HCT116 (cell line): ENCODE results near the gene RPL39L. TPM values are rescaled to one million over a fixed set of nuclear protein-coding genes. Genes with fewer than 3 reads are reported as not detected.

Experiments used
- ATAC-seq: fragments of 200-7000 bp; cut with Tn5 transposase; 2 replicates; pipeline ENCODE4 v1.9.1; 2020; ENCODE audit warnings: mild to moderate bottlenecking, moderate library complexity
- BruUV-seq: library from RNA; stranded (reverse); fragments of 400-500 nt; replicated peaks from 2 replicates; lab custom pipeline; 2021; lab: Mats Ljungman, UMichigan
- CTCF ChIA-PET: fragments of 300-600 bp; sonication (Branson Sonifier 250); formaldehyde crosslinking; loops from one replicate; lab custom pipeline; 2021; ENCODE audit warnings: antibody characterized with exemption; lab: Charles Lee
- POLR2A ChIA-PET: fragments of 300-600, 350-600 bp; sonication (Branson Sonifier 250); formaldehyde crosslinking; loops from one replicate; lab custom pipeline; 2021; ENCODE audit warnings: antibody characterized with exemption; lab: Charles Lee
- RAD21 ChIA-PET, 2 experiments: fragments of 300-600 bp; sonication (Branson Sonifier 250); formaldehyde crosslinking; loops; one replicate each; lab custom pipeline; 2023; ENCODE audit warnings: low total read pairs in 2 of 2; ENCODE audit not compliant: uncharacterized antibody in 2 of 2, unreplicated experiment in 2 of 2, low non-redundant PET in 1 of 2; lab: Charles Lee
- DNase-seq: peaks from one replicate; pipeline ENCODE4 v3.0.0-alpha.2; 2010; ENCODE audit warnings: low read depth, low spot score
- H2AFZ ChIP-seq: fragments of 200-600 bp; shearing (Covaris generic), sonication (generic); 2 replicates; pipeline ENCODE4 v1.6.1; 2017; ENCODE audit warnings: low read depth, mixed run types, mixed read lengths, antibody characterized with exemption, low read length; ENCODE audit not compliant: poor library complexity, severe bottlenecking
- H3K27ac ChIP-seq: 2 replicates; pipeline ENCODE4 v1.5.1; 2012; ENCODE audit warnings: low read depth, low read length
- H3K27me3 ChIP-seq: fragments of 200-600 bp; sonication (generic); 2 replicates; pipeline ENCODE4 v1.6.1; 2016; ENCODE audit warnings: mixed run types, low read length, mixed read lengths; ENCODE audit not compliant: insufficient read depth
- H3K36me3 ChIP-seq, 2 experiments: fragments of 200-500 bp in 1 of 2; fragments of 200-600 bp in 1 of 2; sonication (Bioruptor generic) in 1 of 2; sonication (generic) in 1 of 2; 2 replicates each; pipeline versions ENCODE4 v1.5.1 to v1.6.1; 2014 to 2016; ENCODE audit warnings: low read length in 2 of 2, inconsistent platforms in 1 of 2, mixed read lengths in 1 of 2, mixed run types in 1 of 2; ENCODE audit not compliant: insufficient read depth in 2 of 2, control insufficient read depth in 1 of 2
- H3K4me1 ChIP-seq, 2 experiments: fragments of 200-600 bp in 1 of 2; sonication (generic) in 1 of 2; 2 replicates each; pipeline versions ENCODE4 v1.5.1 to v1.6.1; 2012 to 2017; ENCODE audit warnings: low read length in 2 of 2, inconsistent platforms in 1 of 2, mild to moderate bottlenecking in 1 of 2, mixed read lengths in 1 of 2, mixed run types in 1 of 2, moderate library complexity in 1 of 2; ENCODE audit not compliant: insufficient read depth in 2 of 2, control insufficient read depth in 1 of 2
- H3K4me2 ChIP-seq: fragments of 200-600 bp; sonication (generic); 2 replicates; pipeline ENCODE4 v1.6.1; 2017; ENCODE audit warnings: mixed run types, low read length, mixed read lengths
- H3K4me3 ChIP-seq, 2 experiments: fragments of 200-600 bp in 1 of 2; sonication (generic) in 1 of 2; replicated peaks in 1 of 2; 2 replicates each; pipeline ENCODE4 v1.5.1; 2011 to 2016; ENCODE audit warnings: low read length in 2 of 2, control low read depth in 1 of 2, low read depth in 1 of 2, mild to moderate bottlenecking in 1 of 2, mixed read lengths in 1 of 2, mixed run types in 1 of 2
- H3K79me2 ChIP-seq: fragments of 200-600 bp; sonication (generic); 2 replicates; pipeline ENCODE4 v1.6.1; 2017; ENCODE audit warnings: mild to moderate bottlenecking, mixed run types, low read length, moderate library complexity, mixed read lengths; ENCODE audit not compliant: insufficient read depth
- H3K9ac ChIP-seq: fragments of 200-600 bp; sonication (generic); 2 replicates; pipeline ENCODE4 v1.6.1; 2016; ENCODE audit warnings: low read length, mixed read lengths
- H3K9me2 ChIP-seq: fragments of 200-600 bp; sonication (generic), shearing (Covaris generic); 2 replicates; pipeline ENCODE4 v1.6.1; 2017; ENCODE audit warnings: mixed run types, mild to moderate bottlenecking, moderate library complexity; ENCODE audit not compliant: insufficient read depth
- H3K9me3 ChIP-seq, 2 experiments: fragments of 200-500 bp in 1 of 2; fragments of 200-600 bp in 1 of 2; sonication (Bioruptor generic) in 1 of 2; sonication (generic) in 1 of 2; 2 replicates each; pipeline ENCODE4 v1.6.1; 2014 to 2017; ENCODE audit warnings: low read length in 2 of 2, mixed read lengths in 2 of 2, inconsistent platforms in 1 of 2, low read depth in 1 of 2, mild to moderate bottlenecking in 1 of 2, mixed run types in 1 of 2, moderate library complexity in 1 of 2; ENCODE audit not compliant: control insufficient read depth in 1 of 2, insufficient read depth in 1 of 2
- H4K20me1 ChIP-seq: fragments of 200-600 bp; sonication (generic), shearing (Covaris generic); 2 replicates; pipeline ENCODE4 v1.6.1; 2017; ENCODE audit warnings: mixed run types, mild to moderate bottlenecking, moderate library complexity; ENCODE audit not compliant: insufficient read depth
- CBX3 ChIP-seq: IDR thresholded peaks from 2 replicates; pipeline ENCODE4 v1.6.1; 2012; ENCODE audit warnings: low read depth
- EGR1 ChIP-seq: IDR thresholded peaks from 2 replicates; pipeline ENCODE4 v1.6.1; 2012; ENCODE audit warnings: low read depth
- ELF1 ChIP-seq: IDR thresholded peaks from 2 replicates; pipeline ENCODE4 v1.6.1; 2012; ENCODE audit warnings: low read depth, borderline replicate concordance
- EZH2 ChIP-seq: fragments of 200-600 bp; sonication (generic); IDR thresholded peaks from 2 replicates; pipeline ENCODE4 v1.6.1; 2017; ENCODE audit warnings: antibody characterized with exemption, mixed run types
- EZH2phosphoT487 ChIP-seq: fragments of 200-600 bp; IDR thresholded peaks from 2 replicates; pipeline ENCODE4 v1.6.1; 2018; ENCODE audit warnings: antibody characterized with exemption, borderline replicate concordance
- FOSL1 ChIP-seq: IDR thresholded peaks from 2 replicates; pipeline ENCODE4 v1.6.1; 2012; ENCODE audit warnings: low read depth
- JUND ChIP-seq: IDR thresholded peaks from 2 replicates; pipeline ENCODE4 v1.6.1; 2012
- POLR2A ChIP-seq: IDR thresholded peaks from 2 replicates; pipeline ENCODE4 v1.7.0; 2011; ENCODE audit warnings: borderline replicate concordance; ENCODE audit not compliant: insufficient read depth, insufficient read length; ENCODE audit errors: extremely low read depth
- POLR2AphosphoS5 ChIP-seq: IDR thresholded peaks from 2 replicates; pipeline ENCODE4 v1.6.1; 2011; ENCODE audit warnings: mild to moderate bottlenecking, low read depth, low read length, moderate library complexity
- RAD21 ChIP-seq: IDR thresholded peaks from 2 replicates; pipeline ENCODE4 v1.6.1; 2012; ENCODE audit warnings: low read depth, mild to moderate bottlenecking
- REST ChIP-seq: IDR thresholded peaks from 2 replicates; pipeline ENCODE4 v1.6.1; 2012; ENCODE audit warnings: low read depth
- SIN3A ChIP-seq: IDR thresholded peaks from 2 replicates; pipeline ENCODE4 v1.6.1; 2012; ENCODE audit warnings: low read depth
- SP1 ChIP-seq: IDR thresholded peaks from 2 replicates; pipeline ENCODE4 v1.6.1; 2012; ENCODE audit warnings: low read depth
- SRF ChIP-seq: IDR thresholded peaks from 2 replicates; pipeline ENCODE4 v1.6.1; 2012; ENCODE audit warnings: low read depth
- YY1 ChIP-seq: IDR thresholded peaks from 2 replicates; pipeline ENCODE4 v1.6.1; 2011; ENCODE audit warnings: low read length, low read depth, moderate library complexity, mild to moderate bottlenecking; ENCODE audit not compliant: insufficient replicate concordance; ENCODE audit errors: extremely low read depth
- ZFX ChIP-seq: fragments of 450-650 bp; IDR thresholded peaks from 2 replicates; pipeline ENCODE4 v1.6.1; 2017
- ZNF274 ChIP-seq: fragments of 200-500 bp; sonication (Bioruptor generic); IDR thresholded peaks from 2 replicates; pipeline ENCODE4 v1.6.1; 2014; ENCODE audit warnings: mild to moderate bottlenecking, low read depth, low read length, inconsistent platforms
- intact Hi-C: fragments of 100-400 bp; cut with micrococcal nuclease; formaldehyde crosslinking; loops from 2 replicates; pipeline ENCODE4 v1.10.0; 2022
- total RNA-seq: library from RNA; stranded (reverse); gene quantifications from one replicate; pipeline ENCODE4 v1.2.1, GENCODE V29; 2021; ENCODE audit not compliant: unreplicated experiment

Gene RPL39L
- total RNA-seq, 1 experiment from 2014 or later: not detected

- H3K9me3 ChIP-seq: no peaks in the 10 kb centered on the region
- no peak overlapping the region for H2AFZ ChIP-seq
- H3K79me2 ChIP-seq: no peaks in the 10 kb centered on the region
- intact Hi-C loops: no loop called here
- no TSS peak for BruUV-seq
- H3K9me2 ChIP-seq: no peaks in the 10 kb centered on the region
- peaks cover 0 to 5% of the 10 kb centered on the region in 2 experiments; a peak in 2 of 4 replicates for H3K4me1 ChIP-seq
- ATAC-seq (peak; percentile 67), DNase-seq (peak; percentile 40)
- H4K20me1 ChIP-seq: no peaks in the 10 kb centered on the region
- H3K4me2 ChIP-seq: no peak overlapping the region
- H3K4me3 ChIP-seq: no peak overlapping the region
- no peak overlapping the region for H3K9ac ChIP-seq
- RAD21 ChIA-PET: no interaction called here
- peak; percentile 81 for TF ChIP-seq FOSL1
- TF ChIP-seq SIN3A: no peak
- TF ChIP-seq JUND: peak; percentile 43
- no peak for TF ChIP-seq CBX3
- no peak for TF ChIP-seq EGR1
- POLR2A ChIA-PET: interaction anchor here (0.6 kb wide), 1 partner anchor 193 kb away, joined by 3 read pairs; no protein-coding TSS in a partner anchor
- no peaks in the 10 kb centered on the region for H3K36me3 ChIP-seq
- H3K27me3 ChIP-seq: no peaks in the 10 kb centered on the region
- no peak overlapping the region for H3K27ac ChIP-seq
- CTCF ChIA-PET: interaction anchor here (1.4 to 1.6 kb wide), 2 partner anchors 28 to 81 kb away, joined by 4 to 8 read pairs; no protein-coding TSS in a partner anchor
These were observed 2.4 kb downstream of the RPL39L start for GRCh38 chr3:187136936-187137335.

GRCh38 chr3:187136337-187136736, 3.0 kb downstream of the RPL39L start:
- Histone ChIP-seq H3K9me2 (no peaks in the 10 kb centered on the region), H4K20me1 (no peaks in the 10 kb centered on the region), H2AFZ (peak overlapping the region; percentile 39), H3K4me3 (no peak overlapping the region), H3K27me3 (no peaks in the 10 kb centered on the region), H3K9me3 (no peaks in the 10 kb centered on the region), H3K9ac (no peak overlapping the region), H3K36me3 (no peaks in the 10 kb centered on the region), H3K79me2 (no peaks in the 10 kb centered on the region), H3K4me2 (no peak overlapping the region), H3K27ac (no peak overlapping the region), H3K4me1 (peaks cover 0 to 5% of the 10 kb centered on the region in 2 experiments; a peak in 2 of 4 replicates)
- intact Hi-C loops: no loop called here
- BruUV-seq: no TSS peak
- RAD21 ChIA-PET: no interaction called here
- POLR2A ChIA-PET: interaction anchor here (0.6 kb wide), 1 partner anchor 194 kb away, joined by 3 read pairs; no protein-coding TSS in a partner anchor
- no peak for DNase-seq
- no peak for ATAC-seq
- CTCF ChIA-PET: interaction anchor here (1.4 to 1.6 kb wide), 2 partner anchors 29 to 82 kb away, joined by 4 to 8 read pairs; no protein-coding TSS in a partner anchor
- no peak for TF ChIP-seq RAD21
- no peak for TF ChIP-seq JUND
- TF ChIP-seq FOSL1: no peak
- no peak for TF ChIP-seq EZH2phosphoT487
- TF ChIP-seq POLR2AphosphoS5: no peak
- no peak for TF ChIP-seq REST
- TF ChIP-seq ZNF274: no peak
- no peak for TF ChIP-seq SRF
- TF ChIP-seq EGR1: no peak
- TF ChIP-seq SP1: no peak
- TF ChIP-seq ELF1: no peak
- TF ChIP-seq SIN3A: no peak
- no peak for TF ChIP-seq POLR2A
- no peak for TF ChIP-seq EZH2
- TF ChIP-seq ZFX: no peak
- no peak for TF ChIP-seq YY1
